A549 treated with CORT108297 at 1 μM for 4 hours (cell line): ENCODE data around the gene SMIM15. TPM values are rescaled to one million over a fixed set of nuclear protein-coding genes. Genes with fewer than 3 reads are reported as not detected.

ENCODE experiments used
- total RNA-seq: library from RNA; stranded (reverse); fragments of 200-300 nt; extraction: Qiagen RNA extraction; gene quantifications from 5 replicates; pipeline ENCODE4 v1.2.3, GENCODE V29; 2022

The SMIM15 gene
- total RNA-seq: 67.4 to 86.6 TPM (median 70.7 TPM) in 5 replicates

DNA sequence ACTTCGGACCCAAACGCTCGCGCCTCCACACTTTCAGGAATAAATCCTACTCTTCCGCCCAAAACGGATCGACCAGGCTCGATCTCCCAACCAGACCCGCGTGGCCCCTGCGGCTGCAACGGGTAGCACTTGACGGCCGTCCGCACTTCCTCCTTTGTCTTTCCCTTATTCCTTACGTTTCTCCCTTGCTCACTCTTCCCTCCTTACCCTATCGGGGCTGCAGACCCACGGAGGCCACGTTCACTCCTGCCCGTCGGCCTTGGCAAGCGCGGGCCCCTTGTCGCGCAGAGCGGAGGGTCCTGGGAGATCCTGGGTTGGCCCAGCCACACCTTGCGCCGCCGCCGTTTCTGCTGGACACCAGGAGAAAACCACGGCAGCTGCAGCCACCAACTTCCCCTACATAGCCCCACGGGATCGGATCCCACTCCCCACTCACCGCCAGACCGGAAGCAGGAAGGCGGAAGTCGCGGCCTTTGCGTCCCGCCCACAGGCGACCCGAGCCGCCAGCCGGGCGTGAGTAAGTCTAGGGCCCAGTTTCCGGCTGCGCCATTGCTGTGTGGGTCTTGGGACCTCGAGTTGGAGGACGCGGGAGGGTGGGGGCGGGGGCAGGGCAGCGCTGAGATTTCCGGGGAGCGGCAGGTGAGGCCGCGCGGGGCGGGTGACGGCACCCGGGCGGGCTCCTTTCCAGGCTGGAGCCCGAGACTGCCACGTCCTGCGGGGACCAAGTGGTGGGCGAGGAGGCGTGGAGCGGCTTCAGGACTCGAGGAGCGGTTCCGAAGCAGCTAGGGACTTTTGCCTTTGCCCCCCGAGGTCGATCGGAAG, at the start of gene SMIM15:
Gene SMIM15, minus strand, starts transcription at position 459 of the 822 bp plus-strand sequence. CDS start 2,297 bp downstream, outside the sequence.

Other genes with a start within 250 kb of the SMIM15 start
- 13.0 to 19.8 TPM (median 13.7 TPM) in 5 replicates for gene ERCC8, start 217.4 kb downstream of the SMIM15 start, total RNA-seq
- 71.9 to 84.7 TPM (median 76.8 TPM) in 5 replicates for gene NDUFAF2, start 217.3 kb downstream of the SMIM15 start, total RNA-seq
- gene ZSWIM6, start 169.8 kb upstream of the SMIM15 start, total RNA-seq: 4.6 to 6.0 TPM (median 5.5 TPM) in 5 replicates